NCI-H446 (cell line): ENCODE data around the gene SEMA3E.

Experiments
- DNase-seq, 2 experiments: peaks; one replicate each; lab custom pipeline; 2025; lab: John Stamatoyannopoulos, UW

Gene SEMA3E

DNA sequence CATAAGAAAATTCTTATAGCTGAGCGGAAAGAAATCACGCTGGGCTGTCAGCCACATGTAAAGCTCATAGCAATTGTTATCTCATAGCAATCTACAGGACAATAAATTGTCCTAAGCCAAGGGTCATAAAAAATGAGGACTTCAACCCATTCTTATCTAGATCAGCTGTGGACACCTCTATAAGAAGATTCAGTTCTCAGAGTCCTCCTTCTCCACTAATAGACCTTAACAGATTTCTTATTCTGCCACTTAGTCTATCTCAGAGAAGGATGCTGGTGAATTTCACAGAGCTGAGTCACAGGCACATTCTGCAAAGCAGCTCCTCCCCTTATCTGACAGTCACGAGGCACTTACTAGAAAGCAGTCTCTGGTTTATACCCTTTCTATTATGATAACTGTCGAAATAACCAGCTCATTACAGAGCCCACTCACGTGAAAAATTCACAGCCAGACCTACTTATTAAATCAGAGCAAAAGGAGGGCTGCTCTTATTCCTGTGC, 300.9 kb downstream of the SEMA3E start:
- no peak for DNase-seq

DNA sequence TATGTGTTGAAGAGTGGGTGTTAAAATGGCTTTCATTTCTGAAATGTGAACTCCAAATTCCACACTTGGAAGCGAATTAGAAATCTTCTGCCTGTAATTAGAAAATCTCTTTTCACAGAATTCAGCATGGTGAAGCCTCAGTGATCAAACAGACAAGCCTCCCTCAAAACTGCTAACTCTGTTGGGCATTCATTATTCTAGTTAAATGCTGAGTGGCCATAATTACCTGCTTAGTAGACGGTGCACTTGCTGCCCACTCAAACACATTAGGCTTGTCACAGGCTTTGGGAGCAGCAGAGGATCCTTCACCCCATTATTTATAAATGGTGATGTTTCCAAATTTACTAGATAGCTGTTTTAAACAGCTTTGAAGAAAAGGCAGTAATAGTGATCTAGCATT, 309.0 kb downstream of the SEMA3E start:
- no peak for DNase-seq

DNA sequence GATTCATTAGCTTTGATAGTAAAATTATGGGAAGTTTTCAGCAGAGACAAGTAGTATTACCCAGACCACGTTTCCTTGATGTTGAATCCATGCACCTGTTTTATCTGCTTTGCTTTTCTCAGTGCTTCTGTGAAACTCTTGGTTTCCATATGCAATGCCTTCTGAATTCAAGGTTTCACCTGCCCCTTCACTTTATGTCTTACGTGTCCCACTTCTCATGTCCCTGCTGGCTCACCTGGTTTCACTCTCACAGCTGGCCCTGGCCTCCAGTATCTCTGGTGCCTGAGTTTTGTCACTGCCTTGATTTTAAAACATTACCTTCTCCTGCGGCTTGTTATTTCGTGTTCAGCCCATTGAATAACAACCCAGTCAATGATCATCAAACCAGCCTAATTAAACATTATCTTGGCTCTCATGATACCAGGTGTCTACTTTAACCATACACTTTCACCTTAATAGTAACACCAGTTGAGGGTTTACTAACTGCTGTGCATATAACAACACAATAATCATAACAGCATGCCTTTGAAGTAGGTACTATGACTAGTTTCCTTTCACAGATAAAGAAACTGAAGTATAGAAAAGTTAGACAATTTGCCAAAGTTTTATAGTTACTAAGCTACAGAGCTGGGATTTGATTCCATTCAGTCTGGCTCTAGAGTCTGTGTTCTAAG, 310.5 kb downstream of the SEMA3E start:
- DNase-seq, result no peak

DNA sequence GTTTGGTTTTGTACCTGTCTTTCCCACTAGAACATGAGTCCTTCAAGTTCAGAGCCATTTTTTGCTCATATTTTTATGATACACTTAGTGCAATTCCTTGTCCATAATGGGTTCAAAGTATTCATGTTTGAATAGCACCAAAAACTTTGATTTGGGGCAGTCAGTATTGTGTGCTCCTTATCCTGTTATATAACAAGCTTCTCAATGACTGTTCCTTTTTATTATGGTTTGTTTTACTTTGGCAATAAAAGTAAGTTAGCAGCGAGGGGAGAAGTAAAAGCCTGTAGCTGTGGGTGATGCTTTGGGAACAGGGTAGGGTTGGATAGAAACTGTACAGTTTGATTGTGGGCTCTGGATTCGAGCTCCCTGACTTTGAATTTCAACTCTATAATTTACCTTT, 311.9 kb downstream of the SEMA3E start:
- DNase-seq, result no peak

DNA sequence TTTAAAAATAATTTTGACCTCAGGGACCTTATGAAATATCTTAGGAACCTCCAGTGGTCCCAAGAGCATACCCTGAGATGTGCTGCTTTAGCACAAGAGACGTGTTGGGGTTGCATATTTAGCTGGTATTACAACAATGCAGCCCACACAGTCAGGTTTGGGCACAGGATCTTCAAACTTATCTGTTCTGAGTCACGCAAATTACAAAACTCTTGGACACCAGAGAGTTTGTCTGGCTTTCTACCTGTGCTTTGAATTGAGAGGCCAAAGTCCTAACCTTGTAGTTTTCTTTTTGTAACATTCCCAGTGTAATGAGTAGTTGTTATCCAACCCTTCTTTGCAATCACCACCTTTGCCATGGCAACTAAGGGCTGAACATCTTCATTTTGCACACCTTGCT, 322.7 kb downstream of the SEMA3E start:
- no peak for DNase-seq

DNA sequence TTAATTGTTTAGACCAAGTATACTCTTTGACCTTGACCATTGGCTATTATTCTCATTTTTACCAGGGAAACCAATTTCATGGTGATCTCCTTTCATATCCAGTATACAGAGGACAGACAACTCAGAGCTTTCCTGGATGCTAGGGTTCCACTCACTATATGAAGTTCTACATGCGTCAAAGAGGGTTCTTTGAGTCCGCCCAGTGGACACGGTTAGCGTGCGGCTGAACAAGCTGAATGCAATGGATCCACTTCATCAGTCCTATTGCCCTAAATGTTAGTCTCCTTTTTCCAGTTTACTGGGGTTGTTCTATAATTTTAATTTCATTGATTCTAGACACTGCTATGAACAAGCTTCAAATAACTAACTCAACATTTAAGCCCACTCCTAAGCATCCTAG, 323.9 kb downstream of the SEMA3E start:
- DNase-seq, result no peak

DNA sequence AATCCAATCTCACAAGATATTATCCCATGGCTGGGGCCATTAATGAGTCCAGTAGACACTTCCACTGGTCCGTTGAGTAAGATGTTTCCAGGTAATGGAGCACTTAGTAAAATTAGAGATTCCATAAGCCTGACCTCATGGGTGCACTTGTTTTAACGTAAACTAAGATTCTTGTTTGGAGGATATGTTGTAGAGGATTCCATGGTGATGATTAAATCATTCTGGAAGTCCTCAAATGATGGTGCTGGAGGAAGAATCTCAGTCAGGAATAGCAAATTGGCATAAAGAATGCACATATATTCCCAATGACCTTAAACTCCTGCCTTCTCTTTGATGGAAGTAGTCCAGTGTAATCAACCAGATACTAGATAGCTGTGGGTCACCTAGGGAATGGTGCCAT, 324.3 kb downstream of the SEMA3E start:
- DNase-seq, result no peak

DNA sequence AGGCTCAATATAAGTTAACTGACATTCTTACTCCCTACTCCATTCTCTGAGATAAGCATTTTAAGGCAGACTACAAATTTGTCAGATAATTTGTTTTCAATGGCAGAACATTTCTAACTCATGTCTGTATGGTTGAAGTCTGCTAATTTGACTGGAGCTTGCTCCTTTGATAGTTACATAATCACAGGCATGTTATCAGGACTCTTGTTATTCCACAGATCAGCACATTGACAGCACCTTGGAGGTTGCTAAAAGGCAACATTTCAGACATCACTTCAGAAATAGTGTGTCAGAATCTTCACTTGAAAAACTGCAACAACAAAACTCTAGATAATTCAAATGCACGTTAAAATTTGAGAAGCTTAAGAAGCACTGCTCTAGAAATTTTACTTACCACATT, 327.9 kb downstream of the SEMA3E start:
- DNase-seq, result no peak

DNA sequence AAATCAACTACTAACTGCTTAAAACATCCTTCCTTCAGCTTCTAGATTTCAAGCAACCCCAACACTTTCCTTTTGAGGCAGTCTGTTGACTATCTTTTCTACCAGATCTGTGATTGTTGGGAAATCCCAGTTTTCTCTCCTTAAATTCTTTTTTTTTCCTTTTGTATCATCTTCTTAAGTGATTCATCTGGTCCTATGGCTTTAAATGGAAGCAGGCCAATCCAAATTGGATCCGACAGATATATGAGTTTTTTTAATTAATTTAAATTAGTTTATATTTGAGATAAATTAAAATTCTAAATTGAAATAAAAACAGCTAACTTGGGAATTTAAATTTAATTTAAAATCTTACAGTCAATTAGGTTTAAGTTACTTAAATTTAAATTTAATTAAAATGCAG, 335.0 kb downstream of the SEMA3E start:
- DNase-seq, result no peak
